Measurements from ENCODE around the gene ERFE. TPM values are rescaled to one million over a fixed set of nuclear protein-coding genes. Genes with fewer than 3 reads are reported as not detected.

The ERFE gene
- total RNA-seq, 1 donor from 2014 or later = 0.41 TPM

GRCh38 chr2:238130111-238130695, 28.6 kb upstream of the ERFE start:
- H3K4me1 Mint-ChIP-seq (ENCODE audit: unreplicated experiment) = no peaks in the 10 kb centered on the region
- H3K27me3 Mint-ChIP-seq (ENCODE audit: unreplicated experiment) = peaks cover 9% of the 10 kb centered on the region
- H3K4me3 Mint-ChIP-seq (ENCODE audit: unreplicated experiment) = no peak overlapping the region
- no peaks in the 10 kb centered on the region for H3K9me3 Mint-ChIP-seq (ENCODE audit: unreplicated experiment)
- TF ChIP-seq CTCF (IDR thresholded peaks at IDR 0.05; ENCODE audit: unreplicated experiment) = no peak
- H3K27ac Mint-ChIP-seq (ENCODE audit: unreplicated experiment) = no peak overlapping the region
- DNase-seq (ENCODE audit: low spot score) = no peak
- H3K36me3 Mint-ChIP-seq (ENCODE audit: low read depth, unreplicated experiment) = no peaks in the 10 kb centered on the region

DNA sequence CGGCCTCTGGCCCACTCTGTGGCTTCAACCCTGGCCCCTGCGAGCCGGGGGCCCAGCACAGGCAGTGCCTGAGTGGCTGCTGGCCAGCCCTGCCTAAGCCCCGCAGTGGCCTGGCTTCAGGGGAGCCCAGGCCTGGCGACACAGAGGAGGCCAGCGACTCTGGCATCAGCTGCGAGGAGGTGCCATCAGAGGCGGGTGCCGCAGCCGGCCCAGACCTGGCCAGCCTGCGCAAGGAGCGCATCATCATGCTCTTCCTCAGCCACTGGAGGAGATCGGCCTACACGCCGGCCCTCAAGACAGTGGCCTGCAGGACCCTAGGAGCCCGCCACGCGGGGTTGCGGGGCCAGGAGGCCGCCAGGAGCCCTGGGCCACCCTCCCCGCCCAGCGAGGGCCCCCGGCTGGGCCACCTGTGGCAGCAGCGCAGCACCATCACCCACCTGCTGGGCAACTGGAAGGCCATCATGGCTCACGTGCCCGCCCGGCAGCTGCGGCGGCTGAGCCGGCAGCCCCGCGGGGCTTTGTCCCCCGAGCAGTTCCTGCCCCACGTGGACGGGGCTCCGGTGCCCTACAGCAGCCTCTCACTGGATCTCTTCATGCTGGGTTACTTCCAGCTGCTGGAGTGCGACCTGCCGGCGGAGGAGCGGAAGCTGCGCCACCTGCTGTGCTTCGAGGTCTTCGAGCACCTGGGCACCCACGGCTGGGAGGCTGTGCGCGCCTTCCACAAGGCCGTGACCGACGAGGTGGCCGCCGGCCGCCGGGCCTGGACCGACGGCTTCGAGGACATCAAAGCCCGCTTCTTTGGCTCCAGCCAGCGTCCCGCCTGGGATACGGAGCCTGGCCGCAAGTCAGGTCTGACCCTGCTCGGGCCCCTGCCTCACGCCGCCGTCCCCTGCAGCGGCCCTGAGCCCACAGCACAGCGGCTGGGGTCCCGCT, 27.8 kb upstream of the ERFE start:
- no peak for TF ChIP-seq CTCF (IDR thresholded peaks at IDR 0.05; ENCODE audit: unreplicated experiment)
- no peak overlapping the region for H3K4me3 Mint-ChIP-seq (ENCODE audit: unreplicated experiment)
- DNase-seq (ENCODE audit: low spot score) = no peak
- no peaks in the 10 kb centered on the region for H3K4me1 Mint-ChIP-seq (ENCODE audit: unreplicated experiment)
- H3K9me3 Mint-ChIP-seq (ENCODE audit: unreplicated experiment) = no peaks in the 10 kb centered on the region
- H3K27me3 Mint-ChIP-seq (ENCODE audit: unreplicated experiment) = peaks cover 9% of the 10 kb centered on the region
- no peaks in the 10 kb centered on the region for H3K36me3 Mint-ChIP-seq (ENCODE audit: low read depth, unreplicated experiment)
- no peak overlapping the region for H3K27ac Mint-ChIP-seq (ENCODE audit: unreplicated experiment)

DNA sequence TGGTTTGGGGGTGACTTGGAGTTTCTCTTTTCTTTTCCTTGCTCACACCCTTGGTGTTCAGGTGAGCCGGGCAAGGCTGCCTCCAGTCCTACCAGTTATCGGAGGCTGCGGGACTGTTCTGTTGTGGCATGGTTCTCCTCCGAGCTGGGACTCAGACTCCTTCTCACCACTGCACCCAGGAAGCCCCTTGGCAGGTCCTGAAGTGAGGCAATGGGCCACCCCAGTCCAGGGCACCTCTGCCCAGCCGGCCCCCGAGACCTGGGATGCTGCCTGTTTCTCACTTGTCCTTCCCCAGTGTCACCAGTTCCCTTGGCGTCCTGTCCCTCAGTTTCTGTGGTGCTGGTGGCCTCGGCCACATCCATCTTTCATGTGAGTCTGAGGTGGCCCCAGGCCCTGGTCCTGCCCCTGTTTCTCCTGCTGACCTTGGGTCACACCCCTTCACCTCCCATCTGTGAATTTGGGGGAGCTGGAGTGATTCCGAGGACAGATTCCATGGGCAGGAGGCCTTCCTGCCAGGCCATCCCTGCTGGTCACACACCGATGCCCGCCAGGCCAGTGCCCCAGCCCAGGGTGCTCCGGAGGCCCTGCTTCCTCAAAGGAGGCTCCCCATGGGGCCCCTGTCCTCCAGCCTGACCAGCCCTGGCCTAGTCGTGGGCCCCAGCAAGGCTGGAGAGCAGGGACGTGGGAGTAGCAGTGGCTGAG, 26.9 kb upstream of the ERFE start:
- H3K27me3 Mint-ChIP-seq (ENCODE audit: unreplicated experiment) = peaks cover 14% of the 10 kb centered on the region
- no peak overlapping the region for H3K27ac Mint-ChIP-seq (ENCODE audit: unreplicated experiment)
- H3K4me3 Mint-ChIP-seq (ENCODE audit: unreplicated experiment) = no peak overlapping the region
- DNase-seq (ENCODE audit: low spot score) = no peak
- no peaks in the 10 kb centered on the region for H3K4me1 Mint-ChIP-seq (ENCODE audit: unreplicated experiment)
- TF ChIP-seq CTCF (IDR thresholded peaks at IDR 0.05; ENCODE audit: unreplicated experiment) = no peak
- no peaks in the 10 kb centered on the region for H3K36me3 Mint-ChIP-seq (ENCODE audit: low read depth, unreplicated experiment)
- H3K9me3 Mint-ChIP-seq (ENCODE audit: unreplicated experiment) = no peaks in the 10 kb centered on the region

DNA sequence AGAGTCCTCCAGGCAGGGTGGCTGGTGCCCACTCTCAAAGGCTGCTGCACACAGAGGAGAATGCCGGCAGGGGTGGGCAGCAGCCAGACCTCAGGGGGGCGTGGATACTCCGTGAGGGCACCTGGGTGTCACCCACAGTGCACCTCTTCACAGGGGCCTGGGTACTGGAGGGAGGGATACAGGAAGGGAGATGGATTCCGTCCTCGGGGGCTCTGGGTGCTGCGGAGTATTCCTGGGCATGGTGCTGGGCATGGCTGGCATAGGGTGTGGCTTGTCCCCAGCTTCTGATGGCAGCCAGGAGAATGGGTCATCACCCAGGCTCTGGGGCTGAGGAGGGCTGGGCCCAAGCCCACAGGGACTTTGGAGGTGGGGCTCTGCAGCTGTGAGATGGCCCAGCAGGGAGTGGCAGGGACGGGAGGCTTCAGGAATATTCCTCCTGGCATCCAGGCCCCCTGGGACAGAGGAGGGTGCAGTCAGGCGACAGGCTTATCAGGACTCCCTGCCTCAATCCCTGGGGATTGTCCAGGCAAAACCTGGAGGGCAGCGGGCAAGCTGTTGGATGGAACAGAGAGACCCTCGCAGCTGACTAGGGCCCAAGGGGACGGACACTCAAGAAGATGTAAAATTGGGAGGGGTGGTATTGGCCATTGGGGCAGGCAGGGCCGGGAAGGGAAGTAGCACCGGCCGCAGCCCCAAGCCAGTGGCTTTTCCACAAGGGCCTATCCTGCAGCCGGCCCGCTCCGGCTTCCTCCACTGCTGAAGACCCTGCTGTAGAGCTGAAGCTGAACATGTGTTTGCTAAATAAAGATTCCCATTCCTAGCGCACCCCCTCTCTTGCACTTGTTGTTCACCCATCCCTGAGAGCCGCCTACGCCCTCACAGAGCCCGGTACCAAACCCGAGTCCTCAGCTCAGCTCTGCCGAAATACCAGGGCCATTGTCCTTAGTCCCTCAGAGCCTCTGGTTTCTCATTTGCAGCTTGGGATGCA, 26.0 kb upstream of the ERFE start:
- Mint-ChIP-seq H3K9me3 (ENCODE audit: unreplicated experiment) (no peaks in the 10 kb centered on the region), H3K27me3 (ENCODE audit: unreplicated experiment) (peaks cover 14% of the 10 kb centered on the region), H3K4me1 (ENCODE audit: unreplicated experiment) (no peaks in the 10 kb centered on the region), H3K27ac (ENCODE audit: unreplicated experiment) (no peak overlapping the region), H3K36me3 (ENCODE audit: low read depth, unreplicated experiment) (no peaks in the 10 kb centered on the region), H3K4me3 (ENCODE audit: unreplicated experiment) (no peak overlapping the region)
- DNase-seq (ENCODE audit: low spot score) = no peak
- no peak for TF ChIP-seq CTCF (IDR thresholded peaks at IDR 0.05; ENCODE audit: unreplicated experiment)
